Gastroesophageal sphincter (tissue), 4 donors: ENCODE results near the gene SLBP. TPM values are rescaled to one million over a fixed set of nuclear protein-coding genes. Genes with fewer than 3 reads are reported as not detected.

Source experiments
- ATAC-seq: fragments of 150-250 bp; one replicate; pipeline ENCODE4 v1.9.1; 2016; ENCODE audit warnings: mild to moderate bottlenecking, moderate library complexity
- H3K27ac ChIP-seq, 4 donors: fragments of 200-600 bp; sonication (generic) in 3 of 4; 1 replicate in 3 of 4; 2 replicates in 1 of 4; pipeline ENCODE4 v1.5.1; 2016 to 2019
- H3K27me3 ChIP-seq: fragments of 200-600 bp; sonication (generic); one replicate; pipeline ENCODE4 v1.5.1; 2019
- H3K36me3 ChIP-seq, 2 donors: fragments of 200-600 bp; sonication (generic); one replicate each; pipeline ENCODE4 v1.5.1; 2019; ENCODE audit warnings: control low read depth in 1 of 2
- H3K4me1 ChIP-seq, 3 donors: fragments of 200-600 bp; sonication (generic); 1 replicate in 2 of 3; 2 replicates in 1 of 3; pipeline ENCODE4 v1.5.1; 2016 to 2019; ENCODE audit warnings: control low read depth in 2 of 3
- H3K4me3 ChIP-seq, 2 donors: fragments of 200-600 bp; sonication (generic); one replicate each; pipeline ENCODE4 v1.5.1; 2019; ENCODE audit warnings: mild to moderate bottlenecking in 1 of 2, moderate library complexity in 1 of 2
- H3K9me3 ChIP-seq, 3 donors: fragments of 200-600 bp; sonication (generic); one replicate each; pipeline ENCODE4 v1.5.1; 2017 to 2019; ENCODE audit warnings: control low read depth in 2 of 3
- EP300 ChIP-seq: sonication (generic); formaldehyde crosslinking; IDR thresholded peaks from one replicate; pipeline ENCODE4 v1.6.1; 2017; ENCODE audit warnings: antibody characterized with exemption, mild to moderate bottlenecking
- POLR2A ChIP-seq, 2 donors: fragments of 450-650 bp; IDR thresholded peaks; one replicate each; pipeline ENCODE4 v1.6.1; 2017; ENCODE audit warnings: antibody characterized with exemption in 2 of 2, mild to moderate bottlenecking in 2 of 2, moderate library complexity in 1 of 2
- POLR2AphosphoS5 ChIP-seq: sonication (generic); formaldehyde crosslinking; IDR thresholded peaks from one replicate; pipeline ENCODE4 v1.6.1; 2017; ENCODE audit warnings: antibody characterized with exemption
- WGBS, 2 donors: methylation state at CpG; one replicate each; pipeline ENCODE4 v1.1.5; 2018; ENCODE audit warnings: low coverage in 1 of 2; 5-methylcytosine and 5-hydroxymethylcytosine counted together
- total RNA-seq, 4 donors: library from RNA; depleted of rRNA; stranded (reverse); fragments of >200 nt; gene quantifications; one replicate each; pipeline ENCODE4 v1.1.0, GENCODE V29; 2016
- TF ChIP-seq, protein P1 (sequence below), 4 experiments: fragments of 200-600 bp in 2 of 4; fragments of 450-650 bp in 2 of 4; sonication (generic) in 1 of 4; IDR thresholded peaks; one replicate each; pipeline ENCODE4 v1.5.1; 2017 to 2019; ENCODE audit warnings: antibody characterized with exemption in 4 of 4, mild to moderate bottlenecking in 2 of 4, moderate library complexity in 2 of 4

SLBP gene
- total RNA-seq, 4 donors from 2014 or later = 34.1 to 54.0 (median 38.6) TPM

- Histone ChIP-seq H3K9me3 (no peaks in the 10 kb centered on the region), H3K36me3 (no peaks in the 10 kb centered on the region), H3K4me3 (no peak overlapping the region), H3K27ac (no peak overlapping the region), H3K27me3 (peaks cover 6% of the 10 kb centered on the region), H3K4me1 (peaks cover 0 to 16% (median 8%) of the 10 kb centered on the region in 3 donors)
- no CpG with 5 or more reads among the region's 19 CpGs for WGBS, 2 donors
- TF ChIP-seq EP300 (no peak), POLR2A (IDR thresholded peaks at IDR 0.05) (no peak), POLR2AphosphoS5 (no peak)
- TF ChIP-seq, protein P1, sequence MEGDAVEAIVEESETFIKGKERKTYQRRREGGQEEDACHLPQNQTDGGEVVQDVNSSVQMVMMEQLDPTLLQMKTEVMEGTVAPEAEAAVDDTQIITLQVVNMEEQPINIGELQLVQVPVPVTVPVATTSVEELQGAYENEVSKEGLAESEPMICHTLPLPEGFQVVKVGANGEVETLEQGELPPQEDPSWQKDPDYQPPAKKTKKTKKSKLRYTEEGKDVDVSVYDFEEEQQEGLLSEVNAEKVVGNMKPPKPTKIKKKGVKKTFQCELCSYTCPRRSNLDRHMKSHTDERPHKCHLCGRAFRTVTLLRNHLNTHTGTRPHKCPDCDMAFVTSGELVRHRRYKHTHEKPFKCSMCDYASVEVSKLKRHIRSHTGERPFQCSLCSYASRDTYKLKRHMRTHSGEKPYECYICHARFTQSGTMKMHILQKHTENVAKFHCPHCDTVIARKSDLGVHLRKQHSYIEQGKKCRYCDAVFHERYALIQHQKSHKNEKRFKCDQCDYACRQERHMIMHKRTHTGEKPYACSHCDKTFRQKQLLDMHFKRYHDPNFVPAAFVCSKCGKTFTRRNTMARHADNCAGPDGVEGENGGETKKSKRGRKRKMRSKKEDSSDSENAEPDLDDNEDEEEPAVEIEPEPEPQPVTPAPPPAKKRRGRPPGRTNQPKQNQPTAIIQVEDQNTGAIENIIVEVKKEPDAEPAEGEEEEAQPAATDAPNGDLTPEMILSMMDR (IDR thresholded peaks at IDR 0.05) = no peak
- ATAC-seq = no peak
These were observed 47.2 kb upstream of the SLBP start for GRCh38 chr4:1759170-1759817.

DNA sequence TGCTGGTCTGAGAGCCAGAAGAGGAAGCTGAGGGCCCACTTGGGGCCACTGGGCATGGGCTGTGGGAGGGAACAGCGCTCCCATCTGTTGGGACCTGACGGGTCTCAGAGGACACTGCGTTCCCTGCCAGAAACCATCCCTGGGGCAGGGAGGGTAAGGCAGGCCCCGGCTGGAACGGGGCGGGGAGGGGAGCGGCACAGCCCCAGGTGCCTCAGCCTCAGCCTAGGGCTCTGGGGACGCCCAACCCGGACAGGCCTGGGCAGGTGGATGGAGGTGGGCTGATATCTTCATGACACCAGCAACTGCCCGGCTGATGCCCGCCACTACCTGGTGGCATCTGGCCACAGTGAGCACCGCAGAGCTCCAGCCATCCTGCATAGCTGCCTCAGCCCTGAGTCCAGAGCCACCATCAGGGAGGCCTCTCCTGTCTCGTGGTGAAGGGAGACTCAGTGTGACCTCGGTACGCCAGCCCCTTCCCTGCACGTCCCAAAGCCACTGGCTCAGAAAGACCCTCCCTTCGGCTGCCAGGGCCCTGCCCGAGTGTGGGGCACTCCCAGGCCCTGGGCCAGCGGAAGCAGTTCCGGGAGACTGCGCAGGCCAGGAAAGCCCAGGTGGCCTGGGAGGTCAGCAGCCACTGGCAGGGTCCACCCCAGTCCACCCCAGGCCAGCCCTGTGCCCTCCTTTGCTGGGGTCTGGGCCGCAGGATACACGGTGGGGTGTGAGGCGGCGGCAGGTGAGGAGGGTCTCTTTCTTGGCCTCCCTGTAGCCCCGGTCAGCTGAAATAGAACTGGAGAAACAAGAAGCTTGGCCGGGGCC, 46.4 kb upstream of the SLBP start:
- H3K36me3 ChIP-seq = no peaks in the 10 kb centered on the region
- 84 to 100% methylated on average over 1 to 8 of the region's 27 CpGs for WGBS, 2 donors
- TF ChIP-seq POLR2AphosphoS5 (no peak), POLR2A (IDR thresholded peaks at IDR 0.05) (no peak), EP300 (no peak)
- TF ChIP-seq, protein P1 (IDR thresholded peaks at IDR 0.05) = no peak
- no peak for ATAC-seq
- H3K27me3 ChIP-seq = peaks cover 5% of the 10 kb centered on the region
- peaks cover 0 to 8% (median 4%) of the 10 kb centered on the region in 3 donors for H3K4me1 ChIP-seq
- H3K27ac ChIP-seq = no peak overlapping the region
- no peaks in the 10 kb centered on the region for H3K9me3 ChIP-seq
- no peak overlapping the region for H3K4me3 ChIP-seq

DNA sequence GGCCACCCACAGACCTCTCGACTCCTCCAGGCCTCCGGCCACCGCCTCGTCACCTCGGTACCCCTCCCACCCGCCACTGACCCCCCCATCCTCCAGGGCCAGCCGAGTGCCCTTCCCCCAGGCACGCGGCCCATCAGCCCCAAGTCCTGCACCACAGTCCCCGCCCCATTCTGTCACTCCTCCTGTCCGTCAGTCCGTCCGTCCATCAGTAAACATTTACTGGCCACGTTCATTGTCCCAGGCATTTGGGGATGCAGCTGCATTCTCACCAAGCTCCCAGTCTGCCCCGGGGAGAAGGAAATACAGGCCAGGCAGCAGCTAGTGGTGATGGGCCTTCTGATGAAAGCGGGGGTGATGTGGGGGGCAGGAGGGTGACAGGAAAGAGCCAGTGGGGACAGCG, 45.7 kb upstream of the SLBP start:
- WGBS, 2 donors = 73% methylated on average over 5 of the region's 17 CpGs; no CpG with 5 or more reads in 1 of the 2 donors
- H3K27ac ChIP-seq = no peak overlapping the region
- ATAC-seq = no peak
- no peaks in the 10 kb centered on the region for H3K9me3 ChIP-seq
- no peaks in the 10 kb centered on the region for H3K36me3 ChIP-seq
- peaks cover 5% of the 10 kb centered on the region for H3K27me3 ChIP-seq
- H3K4me3 ChIP-seq = no peak overlapping the region
- TF ChIP-seq POLR2AphosphoS5 = no peak
- TF ChIP-seq, protein P1 (IDR thresholded peaks at IDR 0.05) = no peak
- TF ChIP-seq POLR2A (IDR thresholded peaks at IDR 0.05) = no peak
- no peak for TF ChIP-seq EP300
- H3K4me1 ChIP-seq = peaks cover 0 to 2% (median 0%) of the 10 kb centered on the region in 3 donors

DNA sequence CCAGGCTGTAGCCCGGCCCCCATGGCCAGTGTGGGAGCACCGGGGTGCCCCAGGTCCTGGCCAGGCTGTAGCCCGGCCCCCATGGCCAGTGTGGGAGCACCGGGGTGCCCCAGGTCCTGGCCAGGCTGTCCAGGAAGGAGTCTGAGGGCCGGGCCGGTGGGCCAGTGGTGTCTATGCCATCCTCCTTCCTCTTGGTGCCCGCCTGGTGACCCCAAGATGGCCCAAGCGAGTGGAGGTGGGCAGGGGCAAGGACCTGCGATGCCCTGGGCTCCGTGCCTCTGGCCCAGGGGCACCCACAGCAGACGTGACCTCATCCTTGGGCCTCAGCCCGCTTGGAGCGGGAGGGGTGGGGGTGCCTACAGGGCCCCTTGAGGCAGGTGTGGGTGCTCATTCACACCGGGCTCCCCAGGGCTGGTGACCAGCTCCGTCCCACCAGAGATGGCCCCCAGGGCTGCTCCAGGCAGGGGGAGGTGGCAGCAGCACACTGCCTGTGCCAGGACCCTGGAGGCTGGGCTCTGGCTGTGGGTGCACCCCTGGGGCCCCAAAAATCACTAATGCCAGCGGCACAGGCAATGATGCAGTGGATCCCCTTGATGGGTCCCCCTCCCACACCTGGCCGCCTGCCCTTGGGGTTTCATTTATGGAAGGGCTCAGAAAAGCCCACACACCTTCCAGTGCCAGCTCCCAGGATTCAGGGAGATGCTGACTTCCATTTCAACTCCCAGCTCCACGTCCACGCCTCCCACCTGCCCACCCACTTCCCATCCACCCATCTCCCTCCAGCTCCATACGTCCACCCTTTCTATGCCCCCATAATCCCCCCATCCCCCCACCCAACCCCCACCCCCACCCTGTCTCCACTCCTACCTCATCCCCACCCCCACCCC, 45.0 kb upstream of the SLBP start:
- WGBS, 2 donors = 45 to 62% methylated on average over 3 to 4 of the region's 20 CpGs
- ATAC-seq = no peak
- Histone ChIP-seq H3K4me3 (no peak overlapping the region), H3K9me3 (no peaks in the 10 kb centered on the region), H3K27me3 (peaks cover 2% of the 10 kb centered on the region), H3K27ac (no peak overlapping the region), H3K36me3 (no peaks in the 10 kb centered on the region), H3K4me1 (peaks cover 0 to 8% (median 0%) of the 10 kb centered on the region in 3 donors)
- TF ChIP-seq POLR2A (IDR thresholded peaks at IDR 0.05) (no peak), POLR2AphosphoS5 (no peak), EP300 (no peak)
- TF ChIP-seq, protein P1 (IDR thresholded peaks at IDR 0.05) = no peak
